C4-2B (cell line): ENCODE measurements around the gene OR52E1.

ENCODE experiments used
- CTCF ChIP-seq: fragments of 450-650 bp; conservative IDR thresholded peaks from 2 replicates; pipeline ENCODE4 v1.5.1; 2017; ENCODE audit warnings: mild to moderate bottlenecking
- ZFX ChIP-seq: fragments of 450-650 bp; IDR thresholded peaks from 2 replicates; pipeline ENCODE4 v1.6.1; 2017

DNA sequence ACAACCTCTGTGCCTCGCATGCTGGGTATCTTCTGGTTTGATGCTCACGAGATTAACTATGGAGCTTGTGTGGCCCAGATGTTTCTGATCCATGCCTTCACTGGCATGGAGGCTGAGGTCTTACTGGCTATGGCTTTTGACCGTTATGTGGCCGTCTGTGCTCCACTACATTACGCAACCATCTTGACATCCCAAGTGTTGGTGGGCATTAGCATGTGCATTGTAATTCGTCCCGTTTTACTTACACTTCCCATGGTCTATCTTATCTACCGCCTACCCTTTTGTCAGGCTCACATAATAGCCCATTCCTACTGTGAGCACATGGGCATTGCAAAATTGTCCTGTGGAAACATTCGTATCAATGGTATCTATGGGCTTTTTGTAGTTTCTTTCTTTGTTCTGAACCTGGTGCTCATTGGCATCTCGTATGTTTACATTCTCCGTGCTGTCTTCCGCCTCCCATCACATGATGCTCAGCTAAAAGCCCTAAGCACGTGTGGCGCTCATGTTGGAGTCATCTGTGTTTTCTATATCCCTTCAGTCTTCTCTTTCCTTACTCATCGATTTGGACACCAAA, 22.5 kb upstream of the OR52E1 start:
- TF ChIP-seq CTCF (no peak), ZFX (no peak)
